ENCODE results near the gene PRDM11.

The PRDM11 gene

DNA sequence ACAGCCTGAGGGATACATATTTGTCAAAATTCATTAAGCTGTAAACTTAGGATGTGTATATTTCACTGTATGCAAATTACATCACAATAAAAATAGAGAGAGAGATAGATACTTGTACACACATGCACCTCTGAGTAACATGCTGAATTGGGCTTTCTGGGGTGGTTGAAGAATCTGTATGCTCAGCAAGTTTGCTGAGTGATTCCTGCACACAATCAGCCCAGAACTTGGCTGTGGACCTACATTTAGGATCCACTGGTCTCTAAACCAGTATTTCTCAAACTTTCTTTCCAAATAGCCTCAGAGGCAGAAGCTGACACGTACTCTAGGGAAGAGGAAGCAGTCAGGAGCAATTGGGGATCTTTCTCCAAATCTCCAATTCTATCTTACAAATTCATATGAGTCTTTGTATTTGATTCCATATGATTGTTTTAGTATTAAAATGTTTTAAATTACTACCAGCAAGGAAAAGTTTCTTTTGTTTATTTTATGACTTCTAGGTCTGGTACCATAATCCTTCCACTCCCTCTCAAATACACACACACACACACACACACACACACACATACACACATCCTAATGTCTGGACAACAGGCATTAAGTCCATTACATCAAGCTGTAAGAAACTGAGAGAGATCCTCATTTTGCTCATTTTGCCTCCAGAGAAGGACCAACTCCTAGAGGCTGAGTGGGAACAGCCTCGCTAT, 119.7 kb downstream of the PRDM11 start:
- Histone ChIP-seq H3K9me3 (ENCODE audit: control insufficient read depth, insufficient read depth, low read length) (no peaks in the 10 kb centered on the region), H3K36me3 (ENCODE audit: insufficient read depth, low read length) (no peaks in the 10 kb centered on the region), H3K4me1 (ENCODE audit: insufficient read depth, low read length) (0 out of 2 replicates have a peak, but pooled peaks cover under 1% of the 10 kb centered on the region), H3K9ac (ENCODE audit: low read depth, low read length) (no peak overlapping the region)

DNA sequence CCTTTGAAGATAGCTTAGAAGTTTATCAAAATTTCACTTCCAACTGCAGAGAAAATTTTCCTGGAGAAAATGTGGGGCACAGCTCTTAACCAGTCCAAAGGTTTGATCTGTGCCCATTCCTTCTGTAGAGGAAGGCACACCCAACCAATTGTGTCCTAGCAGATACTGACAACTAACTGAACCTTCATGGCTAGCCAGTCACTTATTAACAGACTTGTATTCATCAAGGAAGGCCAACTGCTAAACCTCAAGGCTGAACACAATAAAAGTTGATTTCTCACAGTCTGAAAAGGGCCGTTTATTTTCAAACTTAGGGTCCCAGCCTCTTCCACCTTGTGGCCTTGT, 120.2 kb downstream of the PRDM11 start:
- Histone ChIP-seq H3K36me3 (ENCODE audit: insufficient read depth, low read length) (no peaks in the 10 kb centered on the region), H3K4me1 (ENCODE audit: insufficient read depth, low read length) (no peaks in the 10 kb centered on the region), H3K9ac (ENCODE audit: low read depth, low read length) (no peak overlapping the region), H3K9me3 (ENCODE audit: control insufficient read depth, insufficient read depth, low read length) (no peaks in the 10 kb centered on the region)

DNA sequence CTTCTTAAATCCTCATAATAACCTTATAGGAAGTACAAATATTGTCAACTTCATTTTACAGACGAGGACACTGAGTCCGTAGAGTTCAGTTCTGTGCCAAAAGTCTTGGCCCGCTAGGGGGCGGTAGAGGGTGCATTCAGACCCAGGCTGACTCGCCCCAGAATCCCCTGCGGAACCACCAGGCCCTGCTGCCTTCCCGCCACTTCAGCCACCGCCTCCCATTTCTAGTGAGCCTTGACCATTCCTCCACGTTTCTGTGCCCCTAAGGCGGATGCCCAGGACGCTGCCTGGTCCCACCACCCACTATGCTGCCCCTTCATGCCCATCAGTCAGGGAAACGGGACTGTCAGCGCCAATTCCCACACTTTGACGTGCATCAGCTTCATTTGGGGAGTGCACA, 120.6 kb downstream of the PRDM11 start:
- no peaks in the 10 kb centered on the region for H3K4me1 ChIP-seq (ENCODE audit: insufficient read depth, low read length)
- no peaks in the 10 kb centered on the region for H3K9me3 ChIP-seq (ENCODE audit: control insufficient read depth, insufficient read depth, low read length)
- no peak overlapping the region for H3K9ac ChIP-seq (ENCODE audit: low read depth, low read length)
- no peaks in the 10 kb centered on the region for H3K36me3 ChIP-seq (ENCODE audit: insufficient read depth, low read length)

DNA sequence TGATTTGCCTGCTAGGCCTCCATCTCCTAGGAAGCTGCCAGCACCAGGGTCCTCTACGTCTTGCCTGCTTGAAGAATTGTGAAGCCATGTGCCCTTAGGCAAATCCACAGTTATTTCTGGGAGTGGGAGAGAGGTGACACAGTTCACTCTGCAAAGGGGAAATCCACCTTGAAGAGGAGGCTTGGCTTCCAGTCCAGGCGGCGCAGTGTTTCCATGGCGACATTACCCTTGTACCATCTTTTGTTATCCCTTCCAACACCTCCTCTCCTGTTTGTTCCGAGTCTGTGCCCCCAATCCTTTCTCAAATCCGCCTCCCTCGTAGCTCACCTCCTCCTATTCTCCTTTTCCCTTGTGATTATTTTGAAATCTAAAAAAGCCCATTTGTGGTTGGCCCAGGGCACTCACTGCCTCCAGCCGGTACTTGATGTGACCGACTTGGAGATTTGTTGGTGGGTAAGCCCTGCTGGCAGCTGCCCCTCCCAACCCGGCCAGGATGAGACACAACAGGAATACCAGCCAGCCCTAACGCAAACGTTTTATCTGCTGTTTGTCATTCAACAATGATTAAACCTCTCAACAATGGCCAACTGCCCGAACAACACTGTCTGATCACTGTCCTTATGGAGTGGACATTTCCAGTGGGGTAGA, 121.3 kb downstream of the PRDM11 start:
- Histone ChIP-seq H3K4me1 (ENCODE audit: insufficient read depth, low read length) (no peaks in the 10 kb centered on the region), H3K36me3 (ENCODE audit: insufficient read depth, low read length) (no peaks in the 10 kb centered on the region), H3K9me3 (ENCODE audit: control insufficient read depth, insufficient read depth, low read length) (no peaks in the 10 kb centered on the region), H3K9ac (ENCODE audit: low read depth, low read length) (no peak overlapping the region)

DNA sequence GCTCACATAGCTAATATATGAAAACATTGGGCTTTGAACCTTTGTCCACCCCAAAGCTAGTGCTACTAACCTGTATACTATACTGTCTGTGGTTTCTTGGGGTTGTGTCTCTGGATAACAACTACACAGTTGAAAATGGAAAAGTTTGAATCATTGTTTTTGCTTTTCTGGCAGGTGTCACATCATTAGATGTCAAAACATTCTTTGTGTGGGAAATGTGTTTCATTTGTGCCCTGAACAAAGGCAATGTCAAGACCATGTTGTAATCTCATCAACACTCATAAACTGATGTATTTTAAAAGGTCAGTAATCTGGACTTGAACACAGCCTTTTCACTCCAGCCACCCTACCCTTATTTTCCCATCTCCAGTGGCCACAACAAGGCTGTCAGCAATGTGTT, 123.2 kb downstream of the PRDM11 start:
- Histone ChIP-seq H3K9me3 (ENCODE audit: control insufficient read depth, insufficient read depth, low read length) (no peaks in the 10 kb centered on the region), H3K4me1 (ENCODE audit: insufficient read depth, low read length) (no peaks in the 10 kb centered on the region), H3K9ac (ENCODE audit: low read depth, low read length) (no peak overlapping the region), H3K36me3 (ENCODE audit: insufficient read depth, low read length) (no peaks in the 10 kb centered on the region)

DNA sequence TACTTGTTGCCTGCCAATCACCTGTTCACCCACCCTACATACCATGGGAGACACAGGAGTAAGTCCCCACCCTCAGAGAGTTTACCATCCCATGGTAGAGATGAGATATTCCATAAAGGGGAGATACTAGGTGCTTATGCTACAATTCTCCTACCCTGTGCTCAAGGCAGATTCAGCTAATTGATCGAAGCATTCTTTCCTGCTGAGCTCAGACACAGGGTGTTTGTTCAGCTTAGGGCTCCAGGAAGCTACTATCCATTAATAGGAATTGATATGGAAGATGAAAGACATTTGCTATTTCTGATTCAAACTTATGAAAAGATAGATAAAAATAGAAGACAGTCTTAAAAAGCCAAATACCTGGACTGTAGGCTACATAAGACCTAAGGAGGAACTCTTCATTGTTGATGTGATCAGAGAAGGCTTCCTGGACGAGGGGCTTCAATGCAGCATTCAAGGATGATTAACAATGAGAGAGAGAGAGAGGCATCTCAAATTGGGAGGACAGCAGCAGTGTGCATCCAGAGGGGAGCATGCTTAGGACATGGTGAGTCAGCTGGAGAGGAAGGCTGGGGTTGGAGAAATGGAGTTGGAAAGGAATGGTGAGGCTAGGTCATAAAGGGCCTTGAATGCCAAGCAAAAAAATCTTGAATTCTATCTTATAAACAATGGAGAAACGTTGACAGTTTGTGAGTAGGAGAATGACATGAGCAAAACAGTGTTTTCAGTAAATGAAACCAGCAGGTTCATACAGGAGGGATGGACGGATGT, 124.7 kb downstream of the PRDM11 start:
- no peak overlapping the region for H3K9ac ChIP-seq (ENCODE audit: low read depth, low read length)
- no peaks in the 10 kb centered on the region for H3K9me3 ChIP-seq (ENCODE audit: control insufficient read depth, insufficient read depth, low read length)
- H3K36me3 ChIP-seq (ENCODE audit: insufficient read depth, low read length) = no peaks in the 10 kb centered on the region
- H3K4me1 ChIP-seq (ENCODE audit: insufficient read depth, low read length) = no peaks in the 10 kb centered on the region

DNA sequence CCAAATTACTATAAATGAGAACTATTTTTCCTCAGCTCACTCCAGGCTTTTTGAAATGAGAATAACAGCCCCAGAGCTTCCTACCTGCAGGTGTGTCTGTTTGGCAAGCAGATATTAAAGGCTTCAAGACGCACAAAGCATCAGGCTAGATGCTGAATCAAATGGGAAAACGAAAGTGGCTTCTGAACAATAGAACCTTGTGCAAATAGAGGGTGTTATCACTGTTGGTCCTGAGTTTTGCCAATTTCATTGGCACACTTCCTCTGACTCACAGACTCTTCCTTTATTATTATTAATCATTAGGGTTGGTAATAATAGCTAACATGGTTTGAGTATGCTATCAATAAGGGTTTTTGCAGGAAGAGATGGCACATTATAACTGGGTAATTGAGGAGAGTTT, 126.3 kb downstream of the PRDM11 start:
- H3K36me3 ChIP-seq (ENCODE audit: insufficient read depth, low read length) = no peaks in the 10 kb centered on the region
- H3K9me3 ChIP-seq (ENCODE audit: control insufficient read depth, insufficient read depth, low read length) = peaks cover 3% of the 10 kb centered on the region; the same call in 1 of the 2 replicates
- no peak overlapping the region for H3K9ac ChIP-seq (ENCODE audit: low read depth, low read length)
- H3K4me1 ChIP-seq (ENCODE audit: insufficient read depth, low read length) = no peaks in the 10 kb centered on the region

DNA sequence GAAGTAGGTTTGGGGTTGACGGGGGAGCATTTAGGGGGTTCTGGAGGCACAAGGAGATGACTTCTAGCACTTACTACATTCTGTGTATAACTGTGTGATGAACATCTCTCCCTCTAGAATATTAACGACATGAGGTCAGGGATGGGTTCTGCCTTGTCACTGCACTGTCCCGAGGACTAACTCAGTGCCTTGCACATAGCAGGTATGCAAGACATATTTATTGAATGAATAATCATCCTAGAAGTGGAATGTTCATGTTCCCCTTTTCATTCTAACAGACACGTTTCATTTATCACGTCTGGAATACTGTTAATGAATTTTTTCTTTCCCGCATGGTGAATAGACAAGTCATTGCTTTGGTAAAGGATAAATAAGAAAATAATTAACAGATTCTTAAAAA, 127.1 kb downstream of the PRDM11 start:
- Histone ChIP-seq H3K36me3 (ENCODE audit: insufficient read depth, low read length) (no peaks in the 10 kb centered on the region), H3K9me3 (ENCODE audit: control insufficient read depth, insufficient read depth, low read length) (peaks cover 3% of the 10 kb centered on the region; the same call in 1 of the 2 replicates), H3K4me1 (ENCODE audit: insufficient read depth, low read length) (no peaks in the 10 kb centered on the region), H3K9ac (ENCODE audit: low read depth, low read length) (no peak overlapping the region)

DNA sequence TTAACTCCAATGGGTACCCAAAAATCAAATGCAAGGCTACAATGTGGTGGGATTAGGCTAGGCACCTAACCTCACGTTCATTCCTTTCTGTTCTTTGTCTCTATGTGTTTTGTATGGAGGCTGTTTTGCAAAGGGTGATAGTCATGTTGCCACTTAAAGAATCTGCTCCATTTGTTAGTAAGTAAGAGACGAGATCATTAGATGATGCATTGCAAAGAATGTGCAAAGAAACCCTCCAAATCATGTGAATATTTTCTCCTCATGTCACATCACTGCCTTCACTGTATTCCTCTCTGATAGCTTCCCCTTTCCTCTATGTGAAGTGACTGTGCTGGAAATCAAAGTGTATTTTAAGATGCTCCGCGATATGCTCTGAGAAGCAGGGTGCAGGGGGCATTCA, 127.8 kb downstream of the PRDM11 start:
- Histone ChIP-seq H3K4me1 (ENCODE audit: insufficient read depth, low read length) (no peaks in the 10 kb centered on the region), H3K9me3 (ENCODE audit: control insufficient read depth, insufficient read depth, low read length) (peaks cover 3% of the 10 kb centered on the region; the same call in 1 of the 2 replicates), H3K9ac (ENCODE audit: low read depth, low read length) (no peak overlapping the region), H3K36me3 (ENCODE audit: insufficient read depth, low read length) (no peaks in the 10 kb centered on the region)

DNA sequence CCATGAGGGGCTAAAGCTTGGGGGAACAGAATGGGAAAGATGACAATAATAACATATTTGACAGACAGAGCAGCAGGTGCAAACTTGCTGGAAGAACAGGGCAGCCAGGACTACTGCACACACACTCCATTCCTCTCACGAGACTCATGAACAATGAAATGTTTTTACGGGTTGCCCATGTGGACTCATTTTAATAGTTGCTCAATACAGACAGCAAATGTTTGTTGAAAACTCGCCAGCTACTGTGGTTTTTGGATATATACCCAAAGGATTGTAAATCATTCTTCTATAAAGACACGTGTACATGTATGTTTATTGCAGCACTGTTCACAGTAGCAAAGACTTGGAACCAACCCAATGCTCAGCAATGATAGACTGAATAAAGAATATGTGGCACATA, 129.4 kb downstream of the PRDM11 start:
- Histone ChIP-seq H3K9me3 (ENCODE audit: control insufficient read depth, insufficient read depth, low read length) (peaks cover 15% of the 10 kb centered on the region), H3K36me3 (ENCODE audit: insufficient read depth, low read length) (no peaks in the 10 kb centered on the region; the same call in 1 of the 2 replicates), H3K9ac (ENCODE audit: low read depth, low read length) (no peak overlapping the region), H3K4me1 (ENCODE audit: insufficient read depth, low read length) (no peaks in the 10 kb centered on the region)

DNA sequence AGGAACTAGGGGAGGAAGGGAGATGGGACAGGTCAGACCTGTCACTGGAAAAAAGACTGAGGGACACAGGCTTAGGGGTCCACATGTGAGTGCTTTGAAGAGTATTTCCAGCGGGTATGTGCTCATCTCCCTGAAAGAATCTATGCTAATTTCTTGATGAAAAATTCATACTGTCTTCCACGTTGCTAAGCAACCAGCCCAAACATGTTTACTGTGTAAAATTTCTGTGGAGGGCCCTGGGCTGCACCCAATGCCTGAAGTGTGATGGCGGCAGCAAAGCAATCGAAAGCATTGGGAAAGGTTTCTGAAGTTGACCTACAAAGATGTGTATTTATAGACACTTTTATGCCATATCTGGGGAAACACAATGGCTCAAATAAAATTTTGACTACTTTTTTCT, 132.3 kb downstream of the PRDM11 start:
- H3K9ac ChIP-seq (ENCODE audit: low read depth, low read length) = no peak overlapping the region
- H3K9me3 ChIP-seq (ENCODE audit: control insufficient read depth, insufficient read depth, low read length) = peaks cover 15% of the 10 kb centered on the region
- no peaks in the 10 kb centered on the region for H3K4me1 ChIP-seq (ENCODE audit: insufficient read depth, low read length)
- no peaks in the 10 kb centered on the region; the same call in 1 of the 2 replicates for H3K36me3 ChIP-seq (ENCODE audit: insufficient read depth, low read length)

DNA sequence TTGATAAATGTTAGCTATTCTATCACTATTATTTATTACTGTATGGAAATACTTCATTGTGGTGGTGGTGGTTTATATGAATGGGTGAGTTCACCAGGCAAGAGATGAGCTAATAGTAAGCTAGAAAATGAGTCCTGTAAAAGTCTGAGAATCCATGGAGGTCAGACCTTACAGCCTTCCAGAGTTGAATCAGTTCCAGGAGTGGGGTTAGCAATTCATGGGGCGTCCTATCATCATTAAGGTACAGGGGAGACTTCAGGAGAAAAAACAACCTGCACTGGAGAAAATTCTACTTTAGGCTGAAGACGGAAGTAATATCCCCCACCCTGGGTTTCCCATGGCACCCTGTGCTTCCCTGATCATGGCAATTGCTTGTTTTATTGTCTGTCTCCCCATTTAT, 133.2 kb downstream of the PRDM11 start:
- H3K4me1 ChIP-seq (ENCODE audit: insufficient read depth, low read length) = no peaks in the 10 kb centered on the region
- H3K9me3 ChIP-seq (ENCODE audit: control insufficient read depth, insufficient read depth, low read length) = peaks cover 15% of the 10 kb centered on the region
- H3K9ac ChIP-seq (ENCODE audit: low read depth, low read length) = no peak overlapping the region
- H3K36me3 ChIP-seq (ENCODE audit: insufficient read depth, low read length) = no peaks in the 10 kb centered on the region; the same call in 1 of the 2 replicates

DNA sequence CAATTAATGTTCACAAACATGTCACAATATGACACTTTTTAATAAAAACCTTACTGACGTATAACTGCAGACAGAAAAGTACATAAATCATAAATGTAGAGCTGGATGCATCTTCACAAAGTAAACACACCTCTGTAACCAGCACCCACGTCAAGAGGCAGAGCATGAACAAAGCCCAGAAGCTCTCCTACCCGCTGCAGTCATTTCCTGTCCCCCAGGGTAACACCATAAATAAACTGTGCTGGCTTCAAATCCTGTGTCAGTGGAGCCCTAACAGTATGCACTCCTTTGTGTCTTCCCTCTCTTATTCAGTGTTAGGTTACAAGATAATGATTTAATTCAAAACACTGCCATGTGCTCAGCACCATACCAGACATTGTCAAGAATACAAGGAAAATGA, 134.0 kb downstream of the PRDM11 start:
- Histone ChIP-seq H3K9me3 (ENCODE audit: control insufficient read depth, insufficient read depth, low read length) (peaks cover 15% of the 10 kb centered on the region), H3K4me1 (ENCODE audit: insufficient read depth, low read length) (no peaks in the 10 kb centered on the region), H3K36me3 (ENCODE audit: insufficient read depth, low read length) (no peaks in the 10 kb centered on the region; the same call in 1 of the 2 replicates), H3K9ac (ENCODE audit: low read depth, low read length) (no peak overlapping the region)

DNA sequence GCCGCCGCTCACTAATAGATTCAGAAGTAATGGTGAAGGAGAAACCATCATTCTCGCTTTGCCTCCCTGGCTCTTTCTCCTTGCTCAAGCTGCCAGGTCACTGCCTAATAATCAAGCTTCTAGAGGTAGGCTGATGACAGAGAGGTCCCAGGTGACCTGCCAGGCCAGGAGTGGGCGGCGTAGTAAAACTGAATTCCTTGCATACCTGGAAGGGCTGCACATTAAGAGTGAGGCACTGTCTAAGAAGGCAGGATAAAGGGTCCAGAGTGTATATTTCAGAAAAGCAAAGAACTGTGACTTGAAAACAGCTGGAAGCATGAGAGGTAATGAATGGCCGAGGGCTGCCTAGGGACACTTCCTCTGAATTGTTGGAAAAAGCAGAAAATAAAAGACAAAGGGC, 135.6 kb downstream of the PRDM11 start:
- Histone ChIP-seq H3K36me3 (ENCODE audit: insufficient read depth, low read length) (no peaks in the 10 kb centered on the region; the same call in 1 of the 2 replicates), H3K9me3 (ENCODE audit: control insufficient read depth, insufficient read depth, low read length) (peaks cover 12% of the 10 kb centered on the region), H3K4me1 (ENCODE audit: insufficient read depth, low read length) (no peaks in the 10 kb centered on the region; the same call in 1 of the 2 replicates), H3K9ac (ENCODE audit: low read depth, low read length) (no peak overlapping the region)
